Heart left ventricle (tissue), 16 donors: ENCODE results near the gene C2CD5. TPM values are rescaled to one million over a fixed set of nuclear protein-coding genes. Genes with fewer than 3 reads are reported as not detected.

Experiments
- ATAC-seq, 4 donors: fragments of 200-7000 bp; cut with Tn5 transposase; one replicate each; pipeline ENCODE4 v1.9.1; 2020 to 2022; ENCODE audit warnings: moderate library complexity in 4 of 4, mild to moderate bottlenecking in 3 of 4, moderate number of reproducible peaks in 1 of 4
- DNase-seq, 5 donors: peaks; one replicate each; pipeline ENCODE4 v3.0.0-alpha.2; 2020
- H3K27ac ChIP-seq, 12 donors: fragments of 200-600 bp; sonication (generic) in 4 of 12; one replicate each; pipeline versions ENCODE4 v1.5.0 to v1.8.0; 2016 to 2022; ENCODE audit warnings: mild to moderate bottlenecking in 2 of 12
- H3K27me3 ChIP-seq, 9 donors: fragments of 200-600 bp; sonication (generic) in 2 of 9; one replicate each; pipeline versions ENCODE4 v1.5.1 to v1.8.0; 2016 to 2022; ENCODE audit warnings: mild to moderate bottlenecking in 3 of 9
- H3K36me3 ChIP-seq, 9 donors: fragments of 200-600 bp; sonication (generic) in 2 of 9; one replicate each; pipeline versions ENCODE4 v1.5.0 to v1.8.0; 2018 to 2022; ENCODE audit warnings: mild to moderate bottlenecking in 2 of 9
- H3K4me1 ChIP-seq, 12 donors: fragments of 200-600 bp; sonication (generic) in 4 of 12; one replicate each; pipeline versions ENCODE4 v1.5.0 to v1.8.0; 2016 to 2022; ENCODE audit warnings: mild to moderate bottlenecking in 3 of 12
- H3K4me3 ChIP-seq, 12 donors: fragments of 200-600 bp; sonication (generic) in 4 of 12; one replicate each; pipeline versions ENCODE4 v1.5.0 to v1.8.0; 2017 to 2022; ENCODE audit warnings: mild to moderate bottlenecking in 9 of 12, moderate library complexity in 4 of 12
- H3K9me3 ChIP-seq, 12 donors: fragments of 200-600 bp; sonication (generic) in 4 of 12; one replicate each; pipeline versions ENCODE4 v1.5.0 to v1.8.0; 2016 to 2022; ENCODE audit warnings: mild to moderate bottlenecking in 1 of 12
- CTCF ChIP-seq, 12 donors: fragments of 200-600 bp; sonication (generic) in 4 of 12; IDR thresholded peaks; one replicate each; pipeline versions ENCODE4 v1.5.0 to v1.8.0; 2018 to 2022; ENCODE audit warnings: antibody characterized with exemption in 12 of 12, mild to moderate bottlenecking in 5 of 12
- POLR2A ChIP-seq, 2 donors: fragments of 450-650 bp; IDR thresholded peaks; one replicate each; pipeline ENCODE4 v1.6.1; 2017; ENCODE audit warnings: antibody characterized with exemption in 2 of 2, mild to moderate bottlenecking in 2 of 2, moderate library complexity in 2 of 2
- WGBS, 4 donors: extraction: QIAGEN DNeasy Blood & Tissue Kit in 2 of 4; methylation state at CpG; one replicate each; pipeline versions ENCODE4 v1.1.5 to v1.1.7; 2013 to 2018; 5-methylcytosine and 5-hydroxymethylcytosine counted together
- intact Hi-C, 10 donors: fragments of 100-400 bp; cut with DNase I; formaldehyde crosslinking; loops; one replicate each; pipeline versions ENCODE4 v1.11.1 to v1.14.2; 2022
- polyA plus RNA-seq, 2 donors: library from polyadenylated mRNA; stranded (reverse); fragments of 200-250 nt; gene quantifications; one replicate each; pipeline ENCODE4 v1.2.3, GENCODE V29; 2013
- total RNA-seq, 9 donors: library from RNA; depleted of rRNA in 2 of 9; stranded (reverse); fragments of >200 nt in 2 of 9; fragmentation: NEBNext Ultra II Directional in 3 of 9; extraction: Animal tissue kit (Norgen Biotek cat#: 25700) in 3 of 9; gene quantifications; one replicate each; pipeline versions ENCODE4 v1.1.0 to v1.2.4, GENCODE V29; 2016 to 2023
- donor health status: ischemic (EF 13 %, LVEDD 7.1; RV severe dilation, severe dysfunction).
- donor health status: healthy with polysubstance abuse.
- donor health status: DM: no; HTN: yes; CAD: no.
- donor health status: DM: no; HTN: no; CAD: no.
- donor health status: ischemic (EF 25% LVEDD 6.9; RV normal size, moderate dysfunction).
- donor health status: ischemic (EF 25% LVEDD 5.7; RV mildly dilated, moderate dysfunction).
- donor health status: healthy.
- donor health status: DM: yes; HTN: yes; CAD: no.
- donor health status: ischemic (EF 35%, LVEDD 5.7; RV mildly dilated, moderate dysfunction).
- donor health status: nonischemic (EF 11% LVEDD 7.7; RV severe dilation, severe dysfunction).
- donor health status: DM: yes; HTN: yes; CAD: no.
- donor health status: PGD.
- donor health status: ischemic (EF 29% LVEDD 5.4; RV normal size, mild dysfunction).
- donor health status: nonischemic (EF 23%, LVEDD 6.1; RV moderate dilation, normal function).

Gene C2CD5
- total and polyA plus RNA-seq, 11 donors: 6.6 to 28.0 (median 17.3) TPM

GRCh38 chr12:22535478-22535877, 8.9 kb downstream of the C2CD5 start:
- intact Hi-C loops: no loop called here
- Histone ChIP-seq H3K4me3 (no peak overlapping the region), H3K27me3 (no peaks in the 10 kb centered on the region), H3K4me1 (peaks cover 0 to 62% (median 11%) of the 10 kb centered on the region in 12 donors), H3K36me3 (peaks cover 0 to 44% (median 32%) of the 10 kb centered on the region in 9 donors), H3K27ac (no peak overlapping the region), H3K9me3 (peaks cover 0 to 6% (median 0%) of the 10 kb centered on the region in 12 donors)
- ATAC-seq (no peak), DNase-seq (no peak)
- 88 to 92% (median 90%) methylated on average over 2 of the region's 2 CpGs for WGBS, 4 donors
- no peak for TF ChIP-seq CTCF (IDR thresholded peaks at IDR 0.05)
- no peak for TF ChIP-seq POLR2A (IDR thresholded peaks at IDR 0.05)

GRCh38 chr12:22535038-22535437, 9.3 kb downstream of the C2CD5 start:
- no peak for DNase-seq
- Histone ChIP-seq H3K9me3 (peaks cover 0 to 6% (median 0%) of the 10 kb centered on the region in 12 donors), H3K4me3 (no peak overlapping the region), H3K27ac (no peak overlapping the region), H3K27me3 (no peaks in the 10 kb centered on the region), H3K36me3 (peaks cover 0 to 44% (median 33%) of the 10 kb centered on the region in 9 donors), H3K4me1 (peaks cover 0 to 58% (median 11%) of the 10 kb centered on the region in 12 donors)
- TF ChIP-seq POLR2A (IDR thresholded peaks at IDR 0.05) (no peak), CTCF (IDR thresholded peaks at IDR 0.05) (no peak)
- ATAC-seq: no peak
- 95 to 96% (median 96%) methylated on average over 1 of the region's 1 CpG for WGBS, 4 donors
- intact Hi-C loops: no loop called here

- peak in 3 of 4 donors; percentile 30 to 56 (median 44) for ATAC-seq
- Histone ChIP-seq H3K9me3 (peaks cover 0 to 6% (median 0%) of the 10 kb centered on the region in 12 donors), H3K36me3 (peaks cover 0 to 44% (median 35%) of the 10 kb centered on the region in 9 donors), H3K4me3 (no peak overlapping the region), H3K27me3 (no peaks in the 10 kb centered on the region), H3K4me1 (peaks cover 0 to 44% (median 3%) of the 10 kb centered on the region in 12 donors), H3K27ac (peak overlapping the region in 2 of 12 donors; percentile 25 to 30)
- no peak for DNase-seq
- TF ChIP-seq POLR2A (IDR thresholded peaks at IDR 0.05) (no peak), CTCF (IDR thresholded peaks at IDR 0.05) (no peak)
- intact Hi-C loops: no loop called here
- 64 to 74% (median 70%) methylated on average over 4 of the region's 4 CpGs for WGBS, 4 donors
Observed at GRCh38 chr12:22533155-22533554, 11.2 kb downstream of the C2CD5 start.

GRCh38 chr12:22532317-22532716, 12.0 kb downstream of the C2CD5 start:
- Histone ChIP-seq H3K27me3 (no peaks in the 10 kb centered on the region), H3K36me3 (peaks cover 0 to 51% (median 42%) of the 10 kb centered on the region in 9 donors), H3K4me1 (peaks cover 0 to 36% (median 3%) of the 10 kb centered on the region in 12 donors), H3K4me3 (no peak overlapping the region), H3K27ac (peak overlapping the region in 5 of 12 donors; percentile 3 to 62 (median 25)), H3K9me3 (peaks cover 0 to 6% (median 0%) of the 10 kb centered on the region in 12 donors)
- DNase-seq (no peak), ATAC-seq (peak; percentile 65 to 80 (median 72))
- WGBS, 4 donors: 68 to 83% (median 74%) methylated on average over 4 of the region's 4 CpGs
- no peak for TF ChIP-seq CTCF (IDR thresholded peaks at IDR 0.05)
- TF ChIP-seq POLR2A (IDR thresholded peaks at IDR 0.05): no peak
- intact Hi-C loops: no loop called here
